Liver (tissue), 9 donors: ENCODE results near the gene CDH13. TPM values are rescaled to one million over a fixed set of nuclear protein-coding genes. Genes with fewer than 3 reads are reported as not detected.

Experiments used
- DNase-seq: peaks from one replicate; pipeline ENCODE4 v3.0.0-alpha.2; 2017; ENCODE audit warnings: low spot score
- H3K27ac ChIP-seq, 2 donors: one replicate each; pipeline ENCODE4 v1.7.0; 2013; ENCODE audit warnings: inconsistent platforms in 2 of 2, low read length in 2 of 2, control low read depth in 1 of 2, low read depth in 1 of 2, mild to moderate bottlenecking in 1 of 2
- H3K27me3 ChIP-seq, 4 donors: one replicate each; pipeline versions ENCODE4 v1.6.1 to v1.7.0; 2013; ENCODE audit warnings: low read length in 3 of 4, inconsistent platforms in 1 of 4, mild to moderate bottlenecking in 1 of 4, moderate library complexity in 1 of 4; ENCODE audit not compliant: control insufficient read depth in 4 of 4, insufficient read depth in 4 of 4
- H3K36me3 ChIP-seq, 4 donors: one replicate each; pipeline versions ENCODE4 v1.6.1 to v1.7.0; 2013; ENCODE audit warnings: low read length in 3 of 4, mild to moderate bottlenecking in 3 of 4, low read depth in 1 of 4, moderate library complexity in 1 of 4; ENCODE audit not compliant: control insufficient read depth in 4 of 4, insufficient read depth in 3 of 4
- H3K4me1 ChIP-seq, 4 donors: one replicate each; pipeline versions ENCODE4 v1.6.1 to v1.7.0; 2013; ENCODE audit warnings: low read length in 3 of 4, mild to moderate bottlenecking in 3 of 4, moderate library complexity in 1 of 4; ENCODE audit not compliant: control insufficient read depth in 4 of 4, insufficient read depth in 4 of 4
- H3K4me3 ChIP-seq, 3 donors: one replicate each; pipeline versions ENCODE4 v1.6.1 to v1.7.0; 2013; ENCODE audit warnings: low read length in 3 of 3, control low read depth in 1 of 3, low read depth in 1 of 3, mild to moderate bottlenecking in 1 of 3
- H3K9ac ChIP-seq, 2 donors: one replicate each; pipeline ENCODE4 v1.7.0; 2013; ENCODE audit warnings: low read length in 2 of 2, mild to moderate bottlenecking in 2 of 2, moderate library complexity in 2 of 2, control low read depth in 1 of 2, low read depth in 1 of 2
- H3K9me3 ChIP-seq, 4 donors: one replicate each; pipeline versions ENCODE4 v1.6.1 to v1.7.0; 2013; ENCODE audit warnings: low read length in 3 of 4; ENCODE audit not compliant: control insufficient read depth in 4 of 4
- EGR1 ChIP-seq, 2 donors: IDR thresholded peaks; 2 replicates each; pipeline ENCODE4 v1.6.1; 2016 to 2018; ENCODE audit warnings: antibody characterized with exemption in 2 of 2, low read depth in 2 of 2
- FOXA1 ChIP-seq: IDR thresholded peaks from 2 replicates; pipeline ENCODE4 v1.6.1; 2016; ENCODE audit warnings: antibody characterized with exemption
- FOXA2 ChIP-seq: IDR thresholded peaks from 2 replicates; pipeline ENCODE4 v1.6.1; 2016; ENCODE audit warnings: antibody characterized with exemption
- GABPA ChIP-seq, 2 donors: IDR thresholded peaks in 1 of 2; conservative IDR thresholded peaks in 1 of 2; 2 replicates each; pipeline ENCODE4 v1.6.1; 2016; ENCODE audit warnings: antibody characterized with exemption in 2 of 2, mild to moderate bottlenecking in 1 of 2, moderate library complexity in 1 of 2
- NR2F2 ChIP-seq: IDR thresholded peaks from 2 replicates; pipeline ENCODE4 v1.6.1; 2016; ENCODE audit warnings: antibody characterized with exemption
- RXRA ChIP-seq, 2 donors: IDR thresholded peaks; 2 replicates each; pipeline ENCODE4 v1.6.1; 2017 to 2018; ENCODE audit warnings: antibody characterized with exemption in 2 of 2, mild to moderate bottlenecking in 1 of 2
- SP1 ChIP-seq: IDR thresholded peaks from 2 replicates; pipeline ENCODE4 v1.6.1; 2018; ENCODE audit warnings: antibody characterized with exemption, mild to moderate bottlenecking
- TAF1 ChIP-seq: conservative IDR thresholded peaks from 2 replicates; pipeline ENCODE4 v1.6.1; 2016; ENCODE audit warnings: antibody characterized with exemption, mild to moderate bottlenecking
- WGBS: extraction: QIAGEN DNeasy Blood & Tissue Kit; methylation state at CpG from one replicate; pipeline ENCODE4 v1.1.7; 2013; 5-methylcytosine and 5-hydroxymethylcytosine counted together
- polyA plus RNA-seq, 2 donors: library from polyadenylated mRNA; stranded (reverse) in 1 of 2; unstranded in 1 of 2; fragments of 200-250 nt in 1 of 2; fragments of >200 nt in 1 of 2; fragmentation: Nextera tagmentation in 1 of 2; extraction: Ambion mirVana in 1 of 2; gene quantifications; one replicate each; pipeline versions ENCODE4 v1.2.1 to v1.2.3, GENCODE V29; 2013 to 2015
- total RNA-seq, 2 donors: library from RNA; depleted of rRNA; stranded (reverse); fragments of >200 nt; gene quantifications; one replicate each; pipeline ENCODE4 v1.2.3, GENCODE V29; 2014
- TF ChIP-seq, protein P1 (sequence below): IDR thresholded peaks from 2 replicates; pipeline ENCODE4 v1.6.1; 2016; ENCODE audit warnings: antibody characterized with exemption
- TF ChIP-seq, protein P2 (sequence below): fragments of 150-350 bp; IDR thresholded peaks from 2 replicates; pipeline ENCODE4 v1.5.1; 2017; ENCODE audit warnings: improper control_type of control experiment, low read depth, low read length; ENCODE audit not compliant: missing input control
- TF ChIP-seq, protein P3 (sequence below): IDR thresholded peaks from 2 replicates; pipeline ENCODE4 v1.6.1; 2016; ENCODE audit warnings: antibody characterized with exemption
- TF ChIP-seq, protein P4 (sequence below): IDR thresholded peaks from 2 replicates; pipeline ENCODE4 v1.6.1; 2016; ENCODE audit warnings: antibody characterized with exemption, mild to moderate bottlenecking
- TF ChIP-seq, protein P5 (sequence below): IDR thresholded peaks from 2 replicates; pipeline ENCODE4 v1.6.1; 2016; ENCODE audit warnings: antibody characterized with exemption
- donor health status: healthy.
- donor health status: healthy.
- donor health status: healthy.
- donor health status: healthy.
- donor health status: healthy.

Gene CDH13
- total and polyA plus RNA-seq, 4 donors: 0.21 to 1.5 (median 0.58) TPM

DNA sequence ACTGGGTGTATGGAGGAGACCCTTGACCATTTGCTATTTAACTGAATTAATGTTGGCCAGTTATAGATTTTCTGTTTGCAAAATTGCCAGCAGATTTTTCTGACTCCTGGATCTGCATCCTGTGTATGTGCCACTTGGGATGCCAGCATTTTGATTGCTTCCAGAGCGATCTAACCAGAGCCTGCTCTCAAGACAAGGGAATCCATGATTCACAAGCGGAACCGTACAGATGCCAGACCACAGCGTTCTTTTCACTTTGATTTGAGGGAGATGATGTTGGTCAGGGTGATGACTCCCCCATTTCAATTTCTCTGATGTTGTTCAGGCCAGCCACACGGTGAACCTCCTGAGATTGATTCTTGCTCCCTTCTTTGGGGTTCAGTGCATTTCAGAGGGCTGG is 228.7 kb downstream of the CDH13 start (continued):
- no peak for TF ChIP-seq FOXA2
- no peak for TF ChIP-seq EGR1 (IDR thresholded peaks at IDR 0.05; ENCODE audit: low read depth in 2 of 2)

DNA sequence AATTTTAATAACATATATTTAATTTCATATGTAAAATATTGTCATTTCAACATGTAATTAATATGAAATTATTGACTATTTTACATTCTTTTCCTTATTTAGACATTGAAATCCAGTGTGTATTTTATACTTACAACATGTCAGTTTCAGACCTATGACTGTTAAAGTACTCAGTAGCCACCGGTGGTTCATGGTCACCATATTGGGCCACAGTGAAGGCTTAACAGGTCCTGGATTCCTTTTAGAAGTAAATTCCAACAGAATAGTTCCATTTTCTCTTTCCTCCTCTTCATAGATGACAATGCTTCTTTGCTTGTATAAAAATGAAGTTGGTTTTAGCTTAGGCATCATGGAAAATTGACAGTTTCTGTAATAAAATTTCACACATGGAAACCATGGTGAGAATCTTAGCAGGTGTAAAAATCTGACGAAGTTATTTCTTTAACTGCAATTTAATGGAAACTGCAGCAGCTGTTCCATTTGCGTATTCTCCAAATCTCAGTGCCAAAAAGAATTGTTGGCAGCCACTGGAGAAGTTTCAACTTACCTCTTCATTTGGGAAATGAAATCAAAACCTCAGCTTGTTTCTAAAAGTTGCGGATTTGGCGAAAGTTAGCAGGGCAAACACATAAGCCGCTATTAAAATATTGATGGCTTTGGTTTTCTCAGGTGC is 231.1 kb downstream of the CDH13 start:
- H3K4me3 ChIP-seq: no peak overlapping the region
- H3K9me3 ChIP-seq: no peaks in the 10 kb centered on the region
- no peaks in the 10 kb centered on the region for H3K36me3 ChIP-seq
- no peaks in the 10 kb centered on the region for H3K4me1 ChIP-seq
- H3K27ac ChIP-seq: no peak overlapping the region
- TF ChIP-seq GABPA (IDR thresholded peaks at IDR 0.05 in 1 of 2, conservative IDR thresholded peaks at IDR 0.05 in 1 of 2) (no peak), RXRA (IDR thresholded peaks at IDR 0.05) (no peak), TAF1 (no peak), FOXA2 (no peak), FOXA1 (no peak), SP1 (no peak), NR2F2 (no peak), EGR1 (IDR thresholded peaks at IDR 0.05; ENCODE audit: low read depth in 2 of 2) (no peak)
- TF ChIP-seq, protein P1, sequence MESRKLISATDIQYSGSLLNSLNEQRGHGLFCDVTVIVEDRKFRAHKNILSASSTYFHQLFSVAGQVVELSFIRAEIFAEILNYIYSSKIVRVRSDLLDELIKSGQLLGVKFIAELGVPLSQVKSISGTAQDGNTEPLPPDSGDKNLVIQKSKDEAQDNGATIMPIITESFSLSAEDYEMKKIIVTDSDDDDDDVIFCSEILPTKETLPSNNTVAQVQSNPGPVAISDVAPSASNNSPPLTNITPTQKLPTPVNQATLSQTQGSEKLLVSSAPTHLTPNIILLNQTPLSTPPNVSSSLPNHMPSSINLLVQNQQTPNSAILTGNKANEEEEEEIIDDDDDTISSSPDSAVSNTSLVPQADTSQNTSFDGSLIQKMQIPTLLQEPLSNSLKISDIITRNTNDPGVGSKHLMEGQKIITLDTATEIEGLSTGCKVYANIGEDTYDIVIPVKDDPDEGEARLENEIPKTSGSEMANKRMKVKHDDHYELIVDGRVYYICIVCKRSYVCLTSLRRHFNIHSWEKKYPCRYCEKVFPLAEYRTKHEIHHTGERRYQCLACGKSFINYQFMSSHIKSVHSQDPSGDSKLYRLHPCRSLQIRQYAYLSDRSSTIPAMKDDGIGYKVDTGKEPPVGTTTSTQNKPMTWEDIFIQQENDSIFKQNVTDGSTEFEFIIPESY: no peak
- TF ChIP-seq, protein P2, sequence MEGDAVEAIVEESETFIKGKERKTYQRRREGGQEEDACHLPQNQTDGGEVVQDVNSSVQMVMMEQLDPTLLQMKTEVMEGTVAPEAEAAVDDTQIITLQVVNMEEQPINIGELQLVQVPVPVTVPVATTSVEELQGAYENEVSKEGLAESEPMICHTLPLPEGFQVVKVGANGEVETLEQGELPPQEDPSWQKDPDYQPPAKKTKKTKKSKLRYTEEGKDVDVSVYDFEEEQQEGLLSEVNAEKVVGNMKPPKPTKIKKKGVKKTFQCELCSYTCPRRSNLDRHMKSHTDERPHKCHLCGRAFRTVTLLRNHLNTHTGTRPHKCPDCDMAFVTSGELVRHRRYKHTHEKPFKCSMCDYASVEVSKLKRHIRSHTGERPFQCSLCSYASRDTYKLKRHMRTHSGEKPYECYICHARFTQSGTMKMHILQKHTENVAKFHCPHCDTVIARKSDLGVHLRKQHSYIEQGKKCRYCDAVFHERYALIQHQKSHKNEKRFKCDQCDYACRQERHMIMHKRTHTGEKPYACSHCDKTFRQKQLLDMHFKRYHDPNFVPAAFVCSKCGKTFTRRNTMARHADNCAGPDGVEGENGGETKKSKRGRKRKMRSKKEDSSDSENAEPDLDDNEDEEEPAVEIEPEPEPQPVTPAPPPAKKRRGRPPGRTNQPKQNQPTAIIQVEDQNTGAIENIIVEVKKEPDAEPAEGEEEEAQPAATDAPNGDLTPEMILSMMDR: no peak
- TF ChIP-seq, protein P3, sequence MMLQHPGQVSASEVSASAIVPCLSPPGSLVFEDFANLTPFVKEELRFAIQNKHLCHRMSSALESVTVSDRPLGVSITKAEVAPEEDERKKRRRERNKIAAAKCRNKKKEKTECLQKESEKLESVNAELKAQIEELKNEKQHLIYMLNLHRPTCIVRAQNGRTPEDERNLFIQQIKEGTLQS: no peak
- TF ChIP-seq, protein P4, sequence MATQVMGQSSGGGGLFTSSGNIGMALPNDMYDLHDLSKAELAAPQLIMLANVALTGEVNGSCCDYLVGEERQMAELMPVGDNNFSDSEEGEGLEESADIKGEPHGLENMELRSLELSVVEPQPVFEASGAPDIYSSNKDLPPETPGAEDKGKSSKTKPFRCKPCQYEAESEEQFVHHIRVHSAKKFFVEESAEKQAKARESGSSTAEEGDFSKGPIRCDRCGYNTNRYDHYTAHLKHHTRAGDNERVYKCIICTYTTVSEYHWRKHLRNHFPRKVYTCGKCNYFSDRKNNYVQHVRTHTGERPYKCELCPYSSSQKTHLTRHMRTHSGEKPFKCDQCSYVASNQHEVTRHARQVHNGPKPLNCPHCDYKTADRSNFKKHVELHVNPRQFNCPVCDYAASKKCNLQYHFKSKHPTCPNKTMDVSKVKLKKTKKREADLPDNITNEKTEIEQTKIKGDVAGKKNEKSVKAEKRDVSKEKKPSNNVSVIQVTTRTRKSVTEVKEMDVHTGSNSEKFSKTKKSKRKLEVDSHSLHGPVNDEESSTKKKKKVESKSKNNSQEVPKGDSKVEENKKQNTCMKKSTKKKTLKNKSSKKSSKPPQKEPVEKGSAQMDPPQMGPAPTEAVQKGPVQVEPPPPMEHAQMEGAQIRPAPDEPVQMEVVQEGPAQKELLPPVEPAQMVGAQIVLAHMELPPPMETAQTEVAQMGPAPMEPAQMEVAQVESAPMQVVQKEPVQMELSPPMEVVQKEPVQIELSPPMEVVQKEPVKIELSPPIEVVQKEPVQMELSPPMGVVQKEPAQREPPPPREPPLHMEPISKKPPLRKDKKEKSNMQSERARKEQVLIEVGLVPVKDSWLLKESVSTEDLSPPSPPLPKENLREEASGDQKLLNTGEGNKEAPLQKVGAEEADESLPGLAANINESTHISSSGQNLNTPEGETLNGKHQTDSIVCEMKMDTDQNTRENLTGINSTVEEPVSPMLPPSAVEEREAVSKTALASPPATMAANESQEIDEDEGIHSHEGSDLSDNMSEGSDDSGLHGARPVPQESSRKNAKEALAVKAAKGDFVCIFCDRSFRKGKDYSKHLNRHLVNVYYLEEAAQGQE: no peak
- TF ChIP-seq, protein P5, sequence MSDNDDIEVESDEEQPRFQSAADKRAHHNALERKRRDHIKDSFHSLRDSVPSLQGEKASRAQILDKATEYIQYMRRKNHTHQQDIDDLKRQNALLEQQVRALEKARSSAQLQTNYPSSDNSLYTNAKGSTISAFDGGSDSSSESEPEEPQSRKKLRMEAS: no peak
- no peak overlapping the region for H3K9ac ChIP-seq
- no peak for DNase-seq
- WGBS: 86% methylated on average over 6 of the region's 6 CpGs
- H3K27me3 ChIP-seq: no peaks in the 10 kb centered on the region
